Skeletal muscle satellite cell (primary cell): ENCODE measurements around the gene PDE4DIP.
"Not testable (repeated sequence)": the region's sequence is repeated elsewhere in the genome, so short reads cannot be mapped to it uniquely, and the experiment has no call there.

Source experiments
- H3K27me3 ChIP-seq: 2 replicates; pipeline ENCODE4 v1.7.0; 2013; ENCODE audit warnings: low read length; ENCODE audit not compliant: control insufficient read depth, insufficient read depth
- H3K36me3 ChIP-seq: 2 replicates; pipeline ENCODE4 v1.7.0; 2013; ENCODE audit warnings: mild to moderate bottlenecking, control low read depth, low read length; ENCODE audit not compliant: insufficient read depth
- H3K4me1 ChIP-seq: 2 replicates; pipeline ENCODE4 v1.7.0; 2013; ENCODE audit warnings: low read length; ENCODE audit not compliant: control insufficient read depth, insufficient read depth
- H3K4me2 ChIP-seq: 2 replicates; pipeline ENCODE4 v1.7.0; 2013; ENCODE audit warnings: mild to moderate bottlenecking, low read length
- H3K4me3 ChIP-seq: 2 replicates; pipeline ENCODE4 v1.7.0; 2013; ENCODE audit warnings: low read length
- H3K9ac ChIP-seq: 2 replicates; pipeline ENCODE4 v1.7.0; 2013; ENCODE audit warnings: mild to moderate bottlenecking, low read depth, low read length, moderate library complexity
- H3K9me3 ChIP-seq: replicated peaks from 2 replicates; pipeline ENCODE4 v1.7.0; 2013; ENCODE audit warnings: mild to moderate bottlenecking, control low read depth, low read length

Gene PDE4DIP

GRCh38 chr1:148942906-148943305 lies 98.7 kb downstream of the PDE4DIP start:
- not testable (repeated sequence) for H3K9ac ChIP-seq, H3K27me3 ChIP-seq, H3K4me1 ChIP-seq, H3K4me2 ChIP-seq, H3K4me3 ChIP-seq, H3K9me3 ChIP-seq, H3K36me3 ChIP-seq

DNA sequence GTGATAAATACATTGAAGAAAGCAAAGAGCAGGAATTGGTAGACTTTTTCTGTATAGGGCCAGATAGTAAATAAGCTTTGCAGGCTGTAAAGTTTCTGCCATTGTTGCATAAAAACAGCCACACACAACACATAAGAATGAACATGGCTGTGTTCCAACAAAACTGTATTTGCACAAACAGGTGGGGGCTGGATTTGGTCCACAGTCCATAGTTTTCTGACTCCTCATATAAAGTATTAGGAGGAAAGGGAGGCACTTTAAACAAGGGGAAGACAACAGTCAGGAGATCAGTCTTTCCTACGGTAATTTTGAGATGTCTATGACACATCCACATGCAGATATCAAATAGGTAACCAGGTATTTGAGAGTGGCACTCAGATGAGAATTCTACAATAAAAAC lies 100.9 kb downstream of the PDE4DIP start:
- not testable (repeated sequence) for H3K4me1 ChIP-seq, H3K9ac ChIP-seq, H3K9me3 ChIP-seq, H3K36me3 ChIP-seq, H3K4me2 ChIP-seq, H3K27me3 ChIP-seq, H3K4me3 ChIP-seq

DNA sequence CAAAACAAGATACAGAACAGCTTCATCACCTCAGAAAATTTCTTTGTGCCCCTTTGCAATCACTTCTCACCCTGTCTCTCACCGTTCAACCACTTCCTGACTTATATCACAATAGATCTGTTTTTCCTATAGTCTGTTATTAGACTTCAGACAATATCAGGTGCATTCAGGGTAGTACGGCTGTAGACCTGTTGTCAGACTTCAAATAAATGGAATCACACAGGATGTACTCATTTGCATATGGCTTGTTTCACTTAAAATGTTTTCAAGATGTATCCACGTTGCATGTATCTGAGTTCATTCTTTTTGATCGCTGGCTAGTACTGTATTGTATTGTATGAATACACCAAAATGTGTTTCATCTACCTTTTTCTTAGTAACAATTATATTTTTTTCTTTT lies 104.5 kb downstream of the PDE4DIP start:
- not testable (repeated sequence) for H3K4me1 ChIP-seq, H3K9me3 ChIP-seq, H3K27me3 ChIP-seq, H3K9ac ChIP-seq, H3K36me3 ChIP-seq, H3K4me2 ChIP-seq, H3K4me3 ChIP-seq

DNA sequence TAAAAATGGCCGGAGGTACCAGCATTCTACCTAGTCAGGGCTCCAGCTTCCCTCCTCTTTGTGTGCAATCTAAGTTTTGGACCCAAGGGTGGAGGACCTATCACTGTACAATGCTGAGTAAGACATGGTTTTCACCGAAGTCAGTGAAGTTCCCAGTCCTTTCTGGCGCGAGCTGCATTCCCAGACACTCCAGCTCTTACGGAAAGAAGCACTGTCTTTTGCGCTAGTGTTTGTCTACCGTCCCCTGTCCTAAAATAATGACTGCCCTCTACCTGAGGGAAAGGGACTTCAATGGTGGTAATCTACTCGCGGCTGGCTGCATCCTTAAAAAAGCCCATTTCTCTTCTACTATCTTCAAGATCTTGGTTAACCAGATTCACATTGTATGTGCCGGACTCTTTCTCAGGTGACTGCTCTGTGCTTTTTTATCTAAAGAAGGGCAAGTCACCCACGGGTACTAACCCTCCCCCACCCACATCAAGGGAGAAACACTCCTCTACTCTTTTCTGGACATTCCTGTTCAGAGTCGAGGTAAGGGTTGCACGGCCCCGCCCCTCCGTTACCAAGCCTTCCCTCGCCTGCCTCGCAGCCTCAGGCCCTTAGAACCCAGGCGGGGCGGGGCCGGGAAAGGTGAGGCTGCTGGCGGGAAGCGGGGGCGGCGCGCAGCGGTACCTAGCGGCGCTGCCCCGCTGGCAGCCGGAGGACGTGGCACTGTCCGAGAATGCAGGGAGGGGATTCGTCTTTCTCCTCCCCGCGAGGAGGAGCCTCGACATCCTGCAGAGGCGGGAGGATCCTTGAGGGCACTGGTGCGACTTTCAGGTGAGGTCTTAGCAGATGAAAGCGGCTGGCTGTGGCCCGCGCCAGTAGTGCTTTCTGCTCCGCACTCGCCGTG lies 107.4 kb downstream of the PDE4DIP start:
- H3K4me2 ChIP-seq: peak overlapping the region; percentile 77
- not testable (repeated sequence) for H3K27me3 ChIP-seq, H3K4me1 ChIP-seq, H3K9me3 ChIP-seq, H3K36me3 ChIP-seq
- peak overlapping the region; percentile 75 for H3K4me3 ChIP-seq
- peak overlapping the region; percentile 62 for H3K9ac ChIP-seq

DNA sequence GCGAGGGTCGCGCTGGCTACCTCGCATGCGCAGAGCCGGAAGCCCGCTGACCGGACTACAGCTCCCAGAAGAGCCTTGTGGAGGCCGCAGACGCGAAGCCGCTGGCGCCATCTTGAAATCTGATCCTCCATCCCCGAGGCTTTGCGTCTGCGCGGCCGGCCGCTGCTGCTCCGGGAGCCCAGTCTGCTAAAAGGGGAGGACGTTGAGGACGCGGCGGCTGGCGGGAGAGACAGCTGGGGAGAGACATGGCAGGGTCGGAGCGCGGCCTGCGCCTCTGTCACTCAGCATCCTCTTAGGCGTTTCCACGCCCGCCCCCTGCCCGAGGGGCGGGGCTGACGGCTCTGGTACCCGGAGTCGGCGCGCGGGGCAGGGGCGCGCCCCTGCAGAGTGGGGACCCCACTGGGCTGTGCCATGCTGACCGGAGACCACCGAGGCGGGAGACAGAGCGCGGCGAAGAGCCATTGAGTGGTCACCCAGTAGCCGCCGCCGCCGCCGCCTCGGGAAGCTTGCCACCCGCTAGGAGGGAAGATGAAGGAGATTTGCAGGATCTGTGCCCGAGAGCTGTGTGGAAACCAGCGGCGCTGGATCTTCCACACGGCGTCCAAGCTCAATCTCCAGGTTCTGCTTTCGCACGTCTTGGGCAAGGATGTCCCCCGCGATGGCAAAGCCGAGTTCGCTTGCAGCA lies 108.2 kb downstream of the PDE4DIP start:
- H3K9ac ChIP-seq: peak overlapping the region; percentile 75

DNA sequence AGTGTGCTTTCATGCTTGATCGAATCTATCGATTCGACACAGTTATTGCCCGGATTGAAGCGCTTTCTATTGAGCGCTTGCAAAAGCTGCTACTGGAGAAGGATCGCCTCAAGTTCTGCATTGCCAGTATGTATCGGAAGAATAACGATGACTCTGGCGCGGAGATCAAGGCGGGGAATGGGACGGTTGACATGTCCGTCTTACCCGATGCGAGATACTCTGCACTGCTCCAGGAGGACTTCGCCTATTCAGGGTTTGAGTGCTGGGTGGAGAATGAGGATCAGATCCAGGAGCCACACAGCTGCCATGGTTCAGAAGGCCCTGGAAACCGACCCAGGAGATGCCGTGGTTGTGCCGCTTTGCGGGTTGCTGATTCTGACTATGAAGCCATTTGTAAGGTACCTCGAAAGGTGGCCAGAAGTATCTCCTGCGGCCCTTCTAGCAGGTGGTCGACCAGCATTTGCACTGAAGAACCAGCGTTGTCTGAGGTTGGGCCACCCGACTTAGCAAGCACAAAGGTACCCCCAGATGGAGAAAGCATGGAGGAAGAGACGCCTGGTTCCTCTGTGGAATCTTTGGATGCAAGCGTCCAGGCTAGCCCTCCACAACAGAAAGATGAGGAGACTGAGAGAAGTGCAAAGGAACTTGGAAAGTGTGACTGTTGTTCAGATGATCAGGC lies 108.8 kb downstream of the PDE4DIP start:
- Histone ChIP-seq H3K4me3 (peak overlapping the region; percentile 75), H3K9ac (peak overlapping the region; percentile 75), H3K4me2 (peak overlapping the region; percentile 82)
- not testable (repeated sequence) for H3K9me3 ChIP-seq, H3K36me3 ChIP-seq, H3K27me3 ChIP-seq, H3K4me1 ChIP-seq

More for the DNA sequence above, 108.2 kb downstream of the PDE4DIP start:
- peak overlapping the region; percentile 75 for H3K4me3 ChIP-seq
- H3K27me3 ChIP-seq, H3K4me1 ChIP-seq, H3K9me3 ChIP-seq, H3K36me3 ChIP-seq: not testable (repeated sequence)
- H3K4me2 ChIP-seq: peak overlapping the region; percentile 82

DNA sequence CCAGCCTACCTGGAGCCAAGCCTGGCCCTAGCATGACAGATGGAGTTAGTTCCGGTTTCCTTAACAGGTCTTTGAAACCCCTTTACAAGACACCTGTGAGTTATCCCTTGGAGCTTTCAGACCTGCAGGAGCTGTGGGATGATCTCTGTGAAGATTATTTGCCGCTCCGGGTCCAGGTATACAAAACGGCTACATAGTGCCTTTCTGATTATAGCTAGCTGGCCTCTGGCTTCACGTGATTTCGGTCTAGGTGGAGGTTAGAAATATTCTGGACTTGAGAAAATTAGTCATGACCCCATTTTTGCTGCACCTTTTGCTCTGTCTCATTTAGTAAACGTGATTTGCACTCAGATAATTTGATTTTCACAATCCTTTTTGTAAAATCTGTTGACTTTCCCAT lies 109.5 kb downstream of the PDE4DIP start:
- H3K9me3 ChIP-seq, H3K36me3 ChIP-seq, H3K4me1 ChIP-seq, H3K27me3 ChIP-seq: not testable (repeated sequence)
- H3K4me2 ChIP-seq: peak overlapping the region; percentile 82
- peak overlapping the region; percentile 77 for H3K9ac ChIP-seq
- peak overlapping the region; percentile 75 for H3K4me3 ChIP-seq

GRCh38 chr1:148958343-148958742 lies 114.1 kb downstream of the PDE4DIP start:
- not testable (repeated sequence) for H3K36me3 ChIP-seq, H3K4me1 ChIP-seq, H3K27me3 ChIP-seq, H3K9ac ChIP-seq, H3K9me3 ChIP-seq, H3K4me3 ChIP-seq, H3K4me2 ChIP-seq

GRCh38 chr1:148960212-148961000 lies 116.2 kb downstream of the PDE4DIP start:
- not testable (repeated sequence) for H3K9me3 ChIP-seq

DNA sequence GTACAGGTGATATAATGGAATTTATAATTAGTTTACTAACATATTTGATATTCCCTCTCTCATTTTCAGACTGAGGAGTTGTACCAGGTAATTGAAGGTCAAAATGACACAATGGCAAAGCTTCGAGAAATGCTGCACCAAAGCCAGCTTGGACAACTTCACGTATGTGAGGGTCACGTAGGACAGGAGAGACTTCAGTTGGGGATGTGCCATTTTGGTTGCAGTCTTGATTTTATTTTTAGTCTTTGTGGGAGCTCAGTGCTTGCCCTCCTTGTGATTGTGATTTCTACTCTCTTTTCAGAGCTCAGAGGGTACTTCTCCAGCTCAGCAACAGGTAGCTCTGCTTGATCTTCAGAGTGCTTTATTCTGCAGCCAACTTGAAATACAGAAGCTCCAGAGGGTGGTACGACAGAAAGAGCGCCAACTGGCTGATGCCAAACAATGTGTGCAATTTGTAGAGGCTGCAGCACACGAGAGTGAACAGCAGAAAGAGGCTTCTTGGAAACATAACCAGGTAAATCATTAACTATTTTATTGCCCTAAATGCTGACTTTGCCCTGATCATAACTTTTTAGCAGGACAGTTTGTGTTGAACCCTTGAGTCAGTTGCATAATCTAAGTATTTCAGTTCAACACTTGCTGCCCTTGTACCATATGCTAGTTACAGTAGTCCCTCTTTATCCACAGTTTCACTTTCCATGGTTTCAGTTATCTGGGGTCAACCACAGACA lies 118.1 kb downstream of the PDE4DIP start:
- not testable (repeated sequence) for H3K4me2 ChIP-seq, H3K4me3 ChIP-seq, H3K36me3 ChIP-seq, H3K9me3 ChIP-seq, H3K4me1 ChIP-seq, H3K27me3 ChIP-seq, H3K9ac ChIP-seq

More at GRCh38 chr1:148960212-148961000, 116.2 kb downstream of the PDE4DIP start:
- H3K4me3 ChIP-seq, H3K4me2 ChIP-seq, H3K36me3 ChIP-seq, H3K9ac ChIP-seq, H3K27me3 ChIP-seq, H3K4me1 ChIP-seq: not testable (repeated sequence)

DNA sequence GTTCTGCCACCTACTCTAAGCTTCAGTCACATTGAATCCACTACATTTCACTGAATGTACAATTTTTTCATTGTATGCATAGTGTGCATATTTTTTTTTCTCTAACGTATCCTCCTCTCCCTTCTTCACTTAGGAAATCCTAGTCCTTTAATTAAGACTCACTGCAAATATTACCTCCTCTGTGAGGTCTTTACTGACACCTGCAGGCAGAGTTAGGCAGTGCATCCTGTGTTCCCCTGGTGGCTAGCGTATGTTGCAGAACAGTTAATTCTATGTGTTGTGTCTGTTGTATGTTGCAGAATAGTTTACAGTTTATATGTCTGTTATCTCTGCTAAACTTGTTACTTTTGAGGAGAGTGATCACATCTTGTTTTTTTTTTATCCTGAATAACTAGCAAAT lies 121.9 kb downstream of the PDE4DIP start:
- not testable (repeated sequence) for H3K4me1 ChIP-seq, H3K9me3 ChIP-seq, H3K27me3 ChIP-seq, H3K9ac ChIP-seq, H3K36me3 ChIP-seq, H3K4me2 ChIP-seq, H3K4me3 ChIP-seq
